ENCODE data around the gene CEP295NL.

The CEP295NL gene

DNA sequence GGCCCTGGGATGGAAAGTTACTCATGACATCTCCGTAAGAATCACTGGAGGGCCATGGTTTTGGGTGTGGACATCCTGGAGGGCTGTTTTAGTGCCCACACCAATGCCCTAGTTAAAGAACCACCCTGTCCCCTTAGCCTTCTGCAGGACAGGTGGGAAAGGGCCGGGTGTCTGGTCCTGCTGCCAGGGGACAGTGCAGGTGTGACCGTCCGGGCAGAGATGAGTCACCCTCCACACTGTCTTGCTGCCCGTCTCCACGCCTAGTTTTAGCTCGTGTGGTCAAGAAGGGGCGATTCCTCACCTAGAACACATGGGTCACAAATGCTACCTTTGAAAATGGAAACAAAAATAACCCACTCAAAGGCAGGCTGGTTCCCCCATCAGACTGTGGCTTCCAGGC lies 17.0 kb downstream of the CEP295NL start:
- POLR2A ChIA-PET: no interaction called here
- no peak for DNase-seq (ENCODE audit: extremely low spot score)
- CTCF ChIA-PET: no interaction called here

DNA sequence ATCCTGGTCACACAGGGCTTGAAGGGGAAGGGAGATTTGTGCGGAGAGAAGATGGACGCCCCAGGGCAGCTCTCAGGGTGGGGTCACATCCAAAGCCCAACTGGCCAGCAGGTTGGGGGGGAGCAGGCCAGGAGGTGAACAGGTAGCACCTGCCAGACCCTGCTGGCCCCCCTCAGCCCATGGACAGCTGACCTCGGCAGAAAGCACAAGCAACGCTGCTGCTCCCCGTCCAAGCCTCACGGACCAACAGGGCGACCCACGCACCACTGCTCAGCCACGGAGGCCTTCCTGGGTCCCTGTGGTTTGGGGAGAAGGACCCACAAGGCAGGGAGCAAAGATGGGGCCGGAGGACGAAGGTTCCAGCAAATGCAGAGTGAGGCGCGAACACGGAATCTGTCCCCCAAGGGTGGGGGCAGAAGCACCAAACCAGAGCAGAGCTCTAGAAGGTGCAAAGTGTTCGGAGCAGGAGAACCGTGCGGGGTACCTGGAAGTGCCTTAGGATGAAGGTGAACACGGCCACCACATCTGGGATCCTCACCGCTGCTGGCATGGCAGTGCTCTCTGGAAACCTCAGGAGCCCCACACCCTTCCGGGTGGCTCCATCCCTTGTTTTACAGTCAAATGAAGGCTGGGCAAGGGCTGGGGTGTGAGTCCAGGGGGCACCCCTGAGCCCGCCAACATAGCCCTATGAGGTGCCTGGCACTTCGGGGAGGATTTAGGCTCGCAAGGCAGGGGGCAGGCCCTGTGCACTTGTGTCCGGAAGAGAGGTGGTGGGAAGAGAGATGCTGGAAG lies 17.9 kb downstream of the CEP295NL start:
- POLR2A ChIA-PET: no interaction called here

More for the DNA sequence above, 17.0 kb downstream of the CEP295NL start:
- TF ChIP-seq FOXK2 (IDR thresholded peaks at IDR 0.05) (no peak), ARNT (IDR thresholded peaks at IDR 0.05) (no peak), ELF4 (IDR thresholded peaks at IDR 0.05) (no peak), CTBP1 (IDR thresholded peaks at IDR 0.05; ENCODE audit: borderline replicate concordance) (no peak), FOXA1 (IDR thresholded peaks at IDR 0.05) (no peak), ZNF384 (IDR thresholded peaks at IDR 0.05) (no peak), SUZ12 (IDR thresholded peaks at IDR 0.05) (no peak), HDGF (IDR thresholded peaks at IDR 0.05; ENCODE audit: borderline replicate concordance) (no peak)

DNA sequence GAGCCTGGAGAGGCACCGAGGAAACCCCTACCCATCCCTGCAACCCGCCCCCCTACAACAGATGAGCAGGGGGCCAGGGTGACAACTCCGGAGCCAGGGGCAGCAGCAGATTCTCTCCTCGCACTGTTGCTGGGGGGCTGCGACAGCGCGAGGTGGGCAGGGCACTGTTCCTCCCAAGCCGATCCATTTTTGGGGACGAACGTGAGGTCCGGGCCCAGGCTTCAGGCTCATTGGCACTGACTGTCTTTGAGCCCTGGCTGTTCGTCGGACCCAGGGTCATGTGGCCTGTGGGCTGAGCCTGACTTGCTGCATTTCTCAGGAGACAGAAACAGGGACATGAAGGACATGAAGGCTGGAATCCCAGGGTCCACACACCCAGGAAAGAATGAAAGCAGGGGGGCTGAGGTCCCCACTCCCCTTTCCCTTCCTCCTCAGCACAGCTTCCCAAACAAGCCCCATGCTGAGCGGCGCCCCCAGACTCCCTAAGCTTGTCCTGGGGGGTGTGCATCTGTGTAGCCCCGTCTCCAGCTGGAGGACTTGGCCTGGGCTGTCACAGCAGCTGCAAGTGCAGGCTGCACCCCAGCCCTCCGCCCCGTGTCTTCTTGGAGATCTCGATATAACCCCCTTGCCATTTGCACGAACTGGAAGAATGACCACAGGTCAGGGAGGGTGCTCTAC lies 18.7 kb downstream of the CEP295NL start:
- ChIA-PET POLR2A (no interaction called here), CTCF (no interaction called here)
- no peak for DNase-seq (ENCODE audit: extremely low spot score)
- TF ChIP-seq HDGF (IDR thresholded peaks at IDR 0.05; ENCODE audit: borderline replicate concordance): no peak
- no peak for TF ChIP-seq CTBP1 (IDR thresholded peaks at IDR 0.05; ENCODE audit: borderline replicate concordance)
- TF ChIP-seq ELF4 (IDR thresholded peaks at IDR 0.05): no peak
- no peak for TF ChIP-seq NFRKB (IDR thresholded peaks at IDR 0.05)
- no peak for TF ChIP-seq L3MBTL2 (conservative IDR thresholded peaks at IDR 0.05)
- no peak for TF ChIP-seq SP1 (IDR thresholded peaks at IDR 0.05)

More for the DNA sequence above, 17.9 kb downstream of the CEP295NL start:
- CTCF ChIA-PET: no interaction called here
- TF ChIP-seq CTBP1 (IDR thresholded peaks at IDR 0.05; ENCODE audit: borderline replicate concordance) (no peak), FOXK2 (IDR thresholded peaks at IDR 0.05) (no peak), NFRKB (IDR thresholded peaks at IDR 0.05) (no peak), ELF4 (IDR thresholded peaks at IDR 0.05) (no peak), TARDBP (IDR thresholded peaks at IDR 0.05) (no peak), ZNF384 (IDR thresholded peaks at IDR 0.05) (no peak), FOXM1 (IDR thresholded peaks at IDR 0.05; ENCODE audit: borderline replicate concordance) (no peak), BHLHE40 (IDR thresholded peaks at IDR 0.05; ENCODE audit: borderline replicate concordance) (no peak), HDGF (IDR thresholded peaks at IDR 0.05; ENCODE audit: borderline replicate concordance) (no peak), ARNT (IDR thresholded peaks at IDR 0.05) (no peak), SUZ12 (IDR thresholded peaks at IDR 0.05) (no peak), SP1 (IDR thresholded peaks at IDR 0.05) (no peak)
- TF ChIP-seq, protein P1, sequence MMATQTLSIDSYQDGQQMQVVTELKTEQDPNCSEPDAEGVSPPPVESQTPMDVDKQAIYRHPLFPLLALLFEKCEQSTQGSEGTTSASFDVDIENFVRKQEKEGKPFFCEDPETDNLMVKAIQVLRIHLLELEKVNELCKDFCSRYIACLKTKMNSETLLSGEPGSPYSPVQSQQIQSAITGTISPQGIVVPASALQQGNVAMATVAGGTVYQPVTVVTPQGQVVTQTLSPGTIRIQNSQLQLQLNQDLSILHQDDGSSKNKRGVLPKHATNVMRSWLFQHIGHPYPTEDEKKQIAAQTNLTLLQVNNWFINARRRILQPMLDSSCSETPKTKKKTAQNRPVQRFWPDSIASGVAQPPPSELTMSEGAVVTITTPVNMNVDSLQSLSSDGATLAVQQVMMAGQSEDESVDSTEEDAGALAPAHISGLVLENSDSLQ (IDR thresholded peaks at IDR 0.05): no peak
- DNase-seq (ENCODE audit: extremely low spot score): no peak

DNA sequence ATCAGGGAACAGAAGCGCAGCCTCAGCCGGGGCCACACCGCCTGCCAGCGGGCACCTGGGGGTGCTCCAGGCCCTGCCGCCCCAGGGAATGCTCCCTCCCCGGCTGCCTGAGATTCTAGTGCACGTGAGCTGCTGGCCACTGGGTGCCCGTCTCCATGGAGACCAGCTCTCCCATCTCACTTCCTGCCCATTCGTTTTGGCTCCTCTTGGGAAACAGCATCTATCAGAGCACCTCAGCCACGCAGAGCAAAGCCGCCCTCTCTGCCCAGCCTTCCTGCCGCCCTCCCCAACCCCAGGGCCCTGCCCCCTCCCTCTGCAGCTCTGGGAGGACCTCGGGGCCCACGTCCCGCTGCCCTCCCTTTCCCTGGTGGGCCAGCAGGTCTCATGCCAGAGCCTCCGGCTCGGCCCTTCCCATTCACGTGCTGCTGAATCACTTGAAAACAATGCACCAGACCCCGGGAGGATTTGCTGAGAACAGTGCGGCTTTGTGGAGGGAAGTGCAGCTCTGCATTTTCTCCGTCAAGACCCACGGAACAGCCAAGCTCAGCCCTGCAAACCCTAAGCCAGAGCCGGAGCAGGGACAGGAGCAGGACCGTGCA lies 19.4 kb downstream of the CEP295NL start:
- POLR2A ChIA-PET: no interaction called here
- CTCF ChIA-PET: no interaction called here
- no peak for TF ChIP-seq TARDBP (IDR thresholded peaks at IDR 0.05)
- TF ChIP-seq SUZ12 (IDR thresholded peaks at IDR 0.05): no peak
- no peak for TF ChIP-seq CTBP1 (IDR thresholded peaks at IDR 0.05; ENCODE audit: borderline replicate concordance)
- no peak for TF ChIP-seq NFRKB (IDR thresholded peaks at IDR 0.05)
- no peak for TF ChIP-seq FOXA1 (IDR thresholded peaks at IDR 0.05)
- DNase-seq (ENCODE audit: extremely low spot score): no peak

DNA sequence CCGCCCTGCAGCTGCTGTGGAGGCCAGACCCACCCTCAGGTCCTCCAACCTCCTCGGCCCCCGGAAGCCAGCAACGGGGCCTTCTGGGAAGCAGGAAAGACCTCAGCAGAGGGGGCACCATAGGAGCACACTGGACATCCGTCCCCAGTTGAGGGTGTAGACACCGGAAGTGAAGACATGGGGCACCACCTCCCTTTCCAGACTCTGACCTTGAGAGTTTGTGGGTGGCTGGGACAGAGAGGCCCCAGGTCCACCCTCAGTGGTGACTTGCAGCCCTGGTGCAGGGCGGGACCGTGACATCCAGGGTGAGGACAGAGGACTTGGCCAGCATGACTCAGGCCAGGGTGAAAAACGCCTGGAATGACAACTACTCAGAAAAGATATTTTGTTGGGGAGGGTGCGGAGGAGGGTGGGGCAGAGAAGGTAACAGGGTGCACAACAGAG lies 19.9 kb downstream of the CEP295NL start:
- POLR2A ChIA-PET: no interaction called here
- DNase-seq (ENCODE audit: extremely low spot score): no peak

DNA sequence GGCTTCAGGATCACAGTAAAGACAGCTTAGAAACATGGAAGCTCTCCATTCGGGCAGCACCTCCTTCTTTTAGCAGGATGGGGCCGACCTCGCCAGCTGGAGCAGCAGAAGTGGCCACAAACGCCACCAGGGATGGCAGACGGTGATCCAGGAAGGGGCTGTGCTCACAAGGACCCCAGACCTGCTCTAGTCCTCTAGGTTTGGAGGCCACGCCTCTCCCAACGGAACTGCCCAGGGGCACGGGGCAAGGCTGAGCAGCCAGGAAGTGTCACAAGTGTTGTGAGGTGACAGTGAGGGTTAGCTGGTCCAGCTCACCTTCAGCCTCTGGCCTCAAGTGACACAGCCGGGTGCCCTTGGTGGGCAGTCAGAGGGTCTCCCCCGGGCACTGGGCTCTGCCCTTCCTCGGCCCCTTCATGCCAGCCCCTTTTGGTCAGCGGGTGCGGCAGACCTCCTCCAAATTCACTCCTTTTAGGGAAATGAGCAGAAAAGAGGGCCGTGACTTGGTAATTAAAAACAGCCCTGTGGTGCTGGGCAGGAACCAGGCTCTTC lies 20.4 kb downstream of the CEP295NL start:
- DNase-seq (ENCODE audit: extremely low spot score): no peak
- TF ChIP-seq SUZ12 (IDR thresholded peaks at IDR 0.05): no peak
- ChIA-PET POLR2A (no interaction called here), CTCF (no interaction called here)

More for the DNA sequence above, 19.9 kb downstream of the CEP295NL start:
- CTCF ChIA-PET: no interaction called here
- TF ChIP-seq, protein P1 (IDR thresholded peaks at IDR 0.05): no peak
- no peak for TF ChIP-seq ARNT (IDR thresholded peaks at IDR 0.05)
- TF ChIP-seq ELF4 (IDR thresholded peaks at IDR 0.05): no peak
- TF ChIP-seq FOXM1 (IDR thresholded peaks at IDR 0.05; ENCODE audit: borderline replicate concordance): no peak
- TF ChIP-seq NFRKB (IDR thresholded peaks at IDR 0.05): no peak

DNA sequence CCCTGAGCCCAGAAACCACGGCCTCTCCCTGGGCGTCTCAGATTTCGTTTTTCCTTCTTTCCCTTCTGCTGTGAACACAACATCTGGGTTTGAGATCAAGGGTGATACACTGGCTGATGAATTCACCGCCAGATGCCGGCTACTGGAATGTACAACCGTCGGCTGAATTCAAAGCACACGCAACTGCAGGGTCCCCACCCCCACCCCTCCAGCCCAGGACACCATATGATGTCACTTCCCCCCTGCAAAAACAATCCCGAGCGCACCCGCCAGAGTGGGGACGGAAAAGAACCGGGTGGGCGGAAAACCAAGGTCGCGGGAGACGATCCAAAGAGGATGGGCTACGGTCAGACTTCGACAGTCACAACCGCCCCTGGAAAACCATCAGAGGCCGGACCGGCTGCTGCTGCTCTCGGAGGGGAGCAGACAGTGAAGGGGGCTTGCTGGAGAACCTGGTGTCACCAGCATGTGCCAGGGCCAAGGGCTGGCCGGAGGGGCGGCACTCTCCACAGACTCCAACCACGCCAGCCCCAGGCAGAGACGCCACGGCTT lies 23.3 kb downstream of the CEP295NL start:
- ChIA-PET POLR2A (no interaction called here), CTCF (no interaction called here)
- no peak for TF ChIP-seq TARDBP (IDR thresholded peaks at IDR 0.05)
- TF ChIP-seq CTBP1 (IDR thresholded peaks at IDR 0.05; ENCODE audit: borderline replicate concordance): no peak
- TF ChIP-seq, protein P1 (IDR thresholded peaks at IDR 0.05): no peak
- TF ChIP-seq SP1 (IDR thresholded peaks at IDR 0.05): no peak
- TF ChIP-seq L3MBTL2 (conservative IDR thresholded peaks at IDR 0.05): no peak
- no peak for TF ChIP-seq SUZ12 (IDR thresholded peaks at IDR 0.05)
- TF ChIP-seq FOXM1 (IDR thresholded peaks at IDR 0.05; ENCODE audit: borderline replicate concordance): no peak
- TF ChIP-seq LEF1 (IDR thresholded peaks at IDR 0.05; ENCODE audit: borderline replicate concordance): no peak
- no peak for TF ChIP-seq ARNT (IDR thresholded peaks at IDR 0.05)
- no peak for TF ChIP-seq HDGF (IDR thresholded peaks at IDR 0.05; ENCODE audit: borderline replicate concordance)
- no peak for TF ChIP-seq ZNF384 (IDR thresholded peaks at IDR 0.05)
- no peak for TF ChIP-seq BHLHE40 (IDR thresholded peaks at IDR 0.05; ENCODE audit: borderline replicate concordance)
- no peak for TF ChIP-seq ELF4 (IDR thresholded peaks at IDR 0.05)
- no peak for TF ChIP-seq FOXK2 (IDR thresholded peaks at IDR 0.05)
- TF ChIP-seq NFRKB (IDR thresholded peaks at IDR 0.05): no peak
- no peak for TF ChIP-seq FOXA1 (IDR thresholded peaks at IDR 0.05)
- no peak for DNase-seq (ENCODE audit: extremely low spot score)
